Epithelial cell of umbilical artery (primary cell): Measurements from ENCODE around the gene ERMAP. TPM values are rescaled to one million over a fixed set of nuclear protein-coding genes. Genes with fewer than 3 reads are reported as not detected.

Experiments used
- total RNA-seq: library from RNA; depleted of rRNA; stranded (reverse); fragments of >200 nt; gene quantifications from 2 replicates; pipeline ENCODE4 v1.2.3, GENCODE V29; 2014

ERMAP gene
- total RNA-seq: 3.9 and 5.0 TPM in 2 replicates

GRCh38 chr1:42816585-42817439 lies at the start of gene ERMAP, which contains the start of gene SVBP:
Gene ERMAP, plus strand, starts transcription at chr1:42817122. Its CDS starts 13,327 bp downstream, at chr1:42830449.
Gene SVBP, minus strand, starts transcription at chr1:42817397. Its CDS starts 853 bp downstream, at chr1:42816544.

GRCh38 chr1:42784946-42785693 lies 31.8 kb upstream of the ERMAP start, which contains the start of gene TMEM269:
Gene TMEM269, plus strand, starts transcription at chr1:42784991. Its CDS starts 4,903 bp downstream, at chr1:42789894.

GRCh38 chr1:42846257-42847110 lies 29.6 kb downstream of the ERMAP start, which contains the start of gene ZNF691:
Gene ZNF691, plus strand, starts transcription at chr1:42846613. Its CDS starts 3,046 bp downstream, at chr1:42849659.

Other genes with a start within 250 kb of the ERMAP start
- 46.7 and 47.4 TPM in 2 replicates for gene PPIH, start 158.7 kb upstream of the ERMAP start, total RNA-seq
- gene YBX1, start 134.7 kb upstream of the ERMAP start, total RNA-seq: 655 and 735 TPM in 2 replicates
- gene CLDN19, start 76.9 kb upstream of the ERMAP start, total RNA-seq: not detected in 2 replicates
- 90.7 and 188 TPM in 2 replicates for gene P3H1, start 50.1 kb upstream of the ERMAP start, total RNA-seq
- gene C1orf50, start 49.9 kb upstream of the ERMAP start, total RNA-seq: 4.2 and 4.3 TPM in 2 replicates
- not detected in 2 replicates for gene TMEM269, start 32.1 kb upstream of the ERMAP start, total RNA-seq
- gene SVBP, start 275 bp downstream of the ERMAP start, total RNA-seq: 9.7 and 17.2 TPM in 2 replicates
- gene ZNF691, start 29.5 kb downstream of the ERMAP start, total RNA-seq: 4.9 and 11.7 TPM in 2 replicates
- gene SLC2A1, start 141.7 kb downstream of the ERMAP start, total RNA-seq: 68.9 and 133 TPM in 2 replicates